Effector CD4-positive, alpha-beta T cell (primary cell): ENCODE measurements around the gene KRT9.
"Not testable (repeated sequence)": the region's sequence is repeated elsewhere in the genome, so short reads cannot be mapped to it uniquely, and the experiment has no call there.

ENCODE experiments used
- DNase-seq: peaks from one replicate; pipeline ENCODE4 v3.0.0-alpha.2; 2020

Gene KRT9

GRCh38 chr17:41544935-41545334 lies 26.9 kb downstream of the KRT9 start:
- DNase-seq, result no peak

DNA sequence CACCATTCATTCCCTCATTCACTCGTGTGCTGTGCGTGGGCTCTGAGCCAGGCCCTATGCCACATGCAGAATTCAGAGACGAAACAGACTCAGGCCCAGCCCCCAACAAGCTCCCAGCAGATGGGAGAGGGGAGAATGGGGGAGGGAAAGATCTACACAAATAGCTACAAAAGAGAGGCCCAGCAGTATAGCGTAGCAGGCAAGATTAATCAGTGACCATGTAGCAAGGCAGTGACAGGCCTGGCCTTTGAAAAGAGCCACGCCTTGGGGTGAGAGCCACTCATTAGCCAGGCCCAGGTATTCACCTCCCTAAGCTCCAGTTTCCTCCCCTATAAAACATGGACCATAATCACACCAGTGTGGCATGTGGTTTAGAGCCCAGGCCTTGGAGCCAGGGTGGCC lies 27.4 kb downstream of the KRT9 start:
- DNase-seq, result no peak

DNA sequence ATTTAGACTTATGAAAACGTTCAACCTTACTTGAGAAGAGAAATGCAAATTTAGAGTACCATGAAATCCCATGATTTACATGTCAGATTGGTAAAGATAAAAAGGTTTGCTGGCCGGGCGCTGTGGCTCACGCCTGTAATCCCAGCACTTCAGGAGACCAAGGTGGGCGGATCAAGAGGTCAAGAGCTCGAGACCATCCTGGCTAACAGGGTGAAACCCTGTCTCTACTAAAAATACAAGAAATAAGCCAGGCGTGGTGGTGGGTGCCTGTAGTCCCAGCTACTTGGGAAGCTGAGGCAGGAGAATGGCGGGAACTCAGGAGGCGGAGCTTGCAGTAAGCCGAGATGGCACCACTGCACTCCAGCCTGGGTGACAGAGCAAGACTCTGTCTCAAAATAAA lies 29.1 kb downstream of the KRT9 start:
- not testable (repeated sequence) for DNase-seq

- no peak for DNase-seq
These were observed 29.5 kb downstream of the KRT9 start for GRCh38 chr17:41542357-41542756.

- no peak for DNase-seq
These were observed 30.8 kb downstream of the KRT9 start for GRCh38 chr17:41540921-41541625.

- no peak for DNase-seq
These were observed 31.7 kb downstream of the KRT9 start for GRCh38 chr17:41539979-41540701.

DNA sequence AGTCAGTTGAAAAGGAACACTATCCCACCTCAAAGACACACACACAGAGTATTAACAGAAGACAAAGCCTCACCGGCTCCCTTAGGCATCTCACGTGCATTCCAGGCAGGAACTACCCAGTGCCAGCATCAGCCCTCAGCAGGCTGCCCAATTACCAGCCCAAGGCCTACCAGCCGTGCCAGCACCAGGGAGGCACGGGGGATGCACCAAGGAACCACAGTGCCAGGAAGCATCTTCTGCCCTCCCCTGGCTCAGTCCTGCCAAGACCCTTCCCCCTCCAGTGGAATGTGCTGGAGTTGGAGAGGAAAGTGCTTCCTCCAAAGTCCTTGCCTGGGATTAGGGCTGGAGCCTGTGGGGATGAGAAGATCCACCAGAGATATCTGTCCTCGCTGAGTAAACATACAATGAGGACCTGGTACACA lies 32.8 kb downstream of the KRT9 start:
- no peak for DNase-seq

GRCh38 chr17:41538565-41538991 lies 33.3 kb downstream of the KRT9 start:
- DNase-seq, result no peak

GRCh38 chr17:41537990-41538389 lies 33.9 kb downstream of the KRT9 start:
- no peak for DNase-seq

- no peak for DNase-seq
These were observed 34.3 kb downstream of the KRT9 start for GRCh38 chr17:41537614-41537954.

DNA sequence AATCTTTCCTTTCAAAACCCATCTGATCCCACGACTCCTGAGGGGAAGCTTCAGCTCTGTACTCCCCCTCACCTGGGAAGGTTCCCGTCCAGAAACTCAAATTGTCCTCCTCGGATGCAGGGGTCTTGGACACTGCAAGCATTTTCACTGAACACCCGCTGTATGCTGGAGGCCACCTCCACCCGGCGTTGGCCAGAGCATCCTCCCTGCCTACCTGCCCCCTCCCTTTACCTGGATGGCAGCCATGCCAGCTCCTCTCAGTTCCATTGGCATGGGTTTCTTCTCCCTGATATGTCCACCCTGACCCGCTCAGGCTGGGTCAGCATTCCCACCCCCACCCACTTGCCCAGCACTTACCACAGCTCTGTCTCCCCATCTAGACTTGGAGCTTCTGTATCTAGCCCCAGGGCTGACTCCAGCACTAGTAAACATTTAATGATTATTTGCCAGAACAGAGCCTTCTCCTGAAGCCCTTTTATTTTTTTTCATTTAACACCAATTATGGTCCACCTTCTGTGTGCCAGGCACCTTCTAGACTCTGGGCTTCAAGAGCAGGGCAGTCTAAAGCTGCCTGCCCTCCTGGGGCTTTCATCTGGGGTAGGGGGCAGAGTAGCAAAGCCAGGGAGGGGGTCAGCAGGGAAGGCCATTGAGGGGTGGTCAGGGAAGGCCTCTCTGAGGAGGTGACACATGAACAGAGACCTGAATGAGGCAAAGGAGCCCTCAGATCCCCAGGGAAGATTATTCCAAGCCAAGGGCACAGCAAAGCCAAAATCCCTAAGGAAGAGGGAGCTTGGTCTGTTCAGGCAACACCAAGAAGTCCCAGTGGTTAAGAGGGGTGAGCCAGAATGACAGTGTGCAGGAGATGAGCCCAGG lies 34.9 kb downstream of the KRT9 start:
- no peak for DNase-seq

DNA sequence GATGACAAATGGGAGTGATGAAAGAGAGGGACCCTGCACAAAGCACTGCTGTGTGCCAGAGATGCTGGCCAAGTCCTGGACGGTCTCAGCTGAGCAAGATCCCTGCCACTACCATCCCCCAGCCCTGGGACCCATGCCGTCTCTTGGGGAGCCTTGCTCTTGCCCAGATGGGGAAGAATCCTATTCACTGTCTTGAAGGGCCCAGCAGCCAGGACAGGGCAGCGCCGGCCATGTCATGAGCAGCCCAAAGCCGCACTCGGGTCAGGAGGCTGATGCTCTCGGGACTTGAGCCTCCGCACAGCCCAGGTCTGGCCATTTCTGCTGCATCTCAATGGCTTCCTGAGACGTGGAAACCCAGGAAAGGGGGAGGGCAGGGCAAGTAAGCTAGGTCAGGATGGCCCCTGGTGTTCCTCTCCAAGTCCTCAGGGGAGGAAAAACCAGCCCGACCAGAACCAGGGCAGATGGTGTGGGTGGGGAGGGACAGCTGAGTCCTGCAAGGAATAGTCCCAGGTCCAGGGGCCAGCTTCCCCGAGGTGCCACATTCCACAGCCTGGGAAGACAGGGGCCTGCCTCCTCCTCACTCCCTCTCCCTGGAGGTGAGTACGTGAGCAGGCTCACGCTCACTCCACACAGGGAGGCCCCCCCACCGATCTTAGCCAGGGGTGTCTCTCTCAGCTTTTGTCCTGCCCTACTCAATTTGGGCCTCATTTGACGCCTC lies 35.9 kb downstream of the KRT9 start:
- no peak for DNase-seq

DNA sequence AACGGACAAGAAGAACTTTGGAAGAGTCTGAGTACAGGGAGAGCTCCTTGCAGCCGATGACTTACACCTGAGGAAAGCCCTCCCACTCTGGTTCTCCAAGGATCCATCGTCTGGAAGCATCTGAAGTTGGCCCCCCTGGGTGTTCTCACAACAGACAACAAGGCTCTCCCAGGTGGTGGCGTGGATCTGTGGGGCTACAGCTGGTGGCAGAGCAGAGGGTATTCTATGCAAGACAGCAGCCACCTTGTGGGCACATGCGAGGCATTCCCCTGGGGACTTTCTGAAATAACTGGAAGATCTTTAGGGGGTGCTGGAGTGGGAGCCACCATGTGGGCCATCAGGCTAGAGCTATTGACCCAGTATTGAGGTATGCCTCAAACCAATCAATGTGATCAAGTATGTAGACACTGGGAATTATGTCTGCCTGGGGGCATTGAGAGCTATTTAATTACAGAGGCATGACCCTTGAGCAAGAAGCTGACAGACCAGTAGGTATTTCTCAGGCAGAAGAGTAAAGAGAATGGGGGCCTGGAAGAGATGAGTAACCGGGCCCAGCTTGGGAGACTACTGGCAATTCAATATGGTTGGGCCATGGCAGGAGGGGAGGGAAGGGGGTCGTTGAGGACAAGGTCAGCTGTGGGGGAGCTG lies 36.8 kb downstream of the KRT9 start:
- no peak for DNase-seq

DNA sequence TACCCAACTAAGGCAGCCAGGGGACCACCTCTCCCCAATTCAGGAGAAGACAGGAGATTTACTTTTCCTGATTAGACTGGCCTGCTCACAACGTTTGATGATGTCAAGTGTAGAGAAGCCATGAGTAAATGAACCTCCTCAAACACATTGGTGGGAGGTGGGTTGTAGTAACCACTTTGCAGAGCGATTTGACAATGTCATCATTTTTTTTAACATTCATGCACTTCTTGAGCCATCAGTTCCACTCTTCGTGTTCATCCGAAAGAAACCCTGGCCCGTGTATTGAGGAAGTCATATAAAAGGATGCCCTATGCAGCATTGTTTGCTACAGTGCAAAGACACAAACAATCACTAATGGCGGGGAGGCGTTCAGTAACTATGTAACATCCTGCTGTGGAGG lies 38.2 kb downstream of the KRT9 start:
- DNase-seq, result no peak

DNA sequence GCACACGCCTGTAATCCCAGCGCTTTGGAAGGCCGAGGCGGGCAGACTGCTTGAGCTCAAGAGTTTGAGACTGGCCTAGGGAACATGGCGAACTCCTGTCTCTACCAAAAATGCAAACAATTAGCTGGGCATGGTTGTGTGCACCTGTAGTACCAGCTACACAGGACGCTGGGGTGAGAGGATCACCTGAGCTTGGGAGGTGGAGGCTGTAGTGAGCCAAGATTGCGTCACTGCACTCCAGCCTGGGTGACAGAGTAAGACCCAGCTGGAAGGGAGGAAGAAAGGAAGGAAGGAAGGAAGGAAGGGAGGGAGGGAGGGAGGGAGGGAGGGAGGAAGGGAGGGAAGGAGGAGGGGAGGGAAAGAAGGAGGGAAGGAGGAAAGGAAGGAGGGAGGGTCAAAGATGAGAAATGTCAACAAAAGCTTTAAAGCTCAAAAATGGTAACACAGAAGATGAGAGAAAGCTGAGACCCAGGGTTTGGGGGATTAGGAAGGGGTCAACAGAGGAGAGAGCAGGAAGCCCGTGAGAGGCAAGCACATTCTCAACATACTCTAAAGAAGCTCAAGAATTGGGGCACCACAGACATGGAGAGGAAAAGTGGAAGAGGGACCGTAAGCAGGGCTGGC lies 38.8 kb downstream of the KRT9 start:
- no peak for DNase-seq

- no peak for DNase-seq
These were observed 39.9 kb downstream of the KRT9 start for GRCh38 chr17:41531993-41532392.

DNA sequence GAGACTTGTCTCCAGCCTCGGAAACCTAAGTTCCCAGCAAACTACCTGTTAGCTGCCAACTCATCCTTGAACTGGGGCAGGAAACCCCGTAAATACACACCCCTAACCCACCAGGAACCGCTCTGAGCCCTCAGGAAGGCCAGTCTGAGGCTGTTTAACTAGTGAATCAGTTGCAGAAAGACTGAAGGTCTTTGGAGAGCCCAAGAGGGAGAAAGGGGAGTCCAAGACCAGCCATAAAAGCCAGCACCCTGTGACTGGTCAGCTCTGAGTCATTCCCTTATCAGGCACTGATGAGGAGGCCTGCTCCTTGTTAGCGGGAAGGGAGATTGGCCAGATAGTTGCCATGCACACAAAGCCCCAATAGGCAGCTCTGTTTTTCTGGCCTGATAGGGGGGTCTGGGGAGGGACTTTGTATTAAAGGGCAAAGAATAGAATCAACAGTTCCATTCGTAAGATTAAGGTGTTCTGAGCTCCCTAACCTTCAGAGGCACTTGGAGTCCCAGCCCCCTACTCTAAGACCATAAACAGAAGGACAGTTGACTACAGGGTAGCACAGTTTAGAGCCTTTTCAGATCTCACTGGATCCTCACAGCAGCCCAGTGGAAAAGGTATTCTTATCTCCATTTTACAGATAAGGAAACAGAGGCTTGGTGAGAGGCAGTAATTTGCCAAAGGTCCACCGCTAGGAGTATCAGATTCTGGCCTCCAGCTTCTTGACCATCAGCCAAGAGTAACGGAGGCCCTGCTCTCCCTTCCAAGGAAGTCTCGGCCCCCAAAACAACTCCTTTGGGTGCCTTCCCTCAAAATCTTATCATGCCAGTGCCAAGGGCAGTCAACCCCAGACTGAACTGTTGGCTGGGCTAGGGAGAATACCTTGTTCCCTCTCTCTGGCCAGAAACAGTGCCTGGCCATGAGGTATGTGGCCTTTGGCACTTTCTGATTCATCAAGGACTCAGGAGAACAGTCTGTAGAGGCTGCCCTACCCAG lies 41.5 kb downstream of the KRT9 start:
- no peak for DNase-seq

GRCh38 chr17:41529491-41529915 lies 42.4 kb downstream of the KRT9 start:
- no peak for DNase-seq

- no peak for DNase-seq
These were observed 42.9 kb downstream of the KRT9 start for GRCh38 chr17:41528959-41529353.
